Glomerular visceral epithelial cell (primary cell): Measurements from ENCODE around the gene ZCCHC14.

Source experiments
- DNase-seq: peaks from one replicate; pipeline ENCODE4 v3.0.0-alpha.2; 2016; ENCODE audit errors: extremely low spot score

ZCCHC14 gene

DNA sequence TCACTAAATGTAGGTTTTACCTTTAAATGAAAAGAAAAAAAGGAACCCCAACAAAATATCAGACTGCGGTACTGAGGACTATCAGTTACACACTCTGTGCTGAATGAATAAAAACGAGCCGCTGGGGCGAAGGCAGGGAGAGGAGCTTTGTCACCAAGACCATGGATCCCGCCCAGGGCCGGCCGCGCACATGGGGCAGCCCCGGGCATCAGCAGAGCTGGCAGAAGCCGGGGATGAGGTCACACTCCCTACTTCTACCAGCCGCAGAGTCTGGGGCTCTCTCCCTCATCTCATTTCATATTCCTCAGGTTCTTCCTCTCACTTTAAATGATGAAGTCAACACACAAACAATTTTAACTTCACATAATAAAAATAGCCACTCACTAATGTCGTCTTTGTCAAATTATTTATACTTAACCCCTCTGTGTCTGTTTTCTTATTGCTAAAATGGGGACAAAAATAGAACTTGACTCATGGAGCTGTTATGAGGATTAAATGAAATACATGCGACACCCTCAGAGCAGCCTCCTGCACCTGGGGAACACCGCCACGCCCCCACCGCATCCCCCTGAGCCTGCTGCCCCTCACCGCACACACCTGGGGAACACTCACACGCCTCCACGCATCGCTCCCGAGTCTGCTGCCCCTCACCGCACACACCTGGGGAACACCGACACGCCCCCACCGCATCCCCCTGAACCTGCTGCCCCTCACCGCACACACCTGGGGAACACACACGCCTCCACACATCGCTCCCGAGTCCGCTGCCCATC, 15.4 kb downstream of the ZCCHC14 start:
- peak; percentile 70 for DNase-seq

DNA sequence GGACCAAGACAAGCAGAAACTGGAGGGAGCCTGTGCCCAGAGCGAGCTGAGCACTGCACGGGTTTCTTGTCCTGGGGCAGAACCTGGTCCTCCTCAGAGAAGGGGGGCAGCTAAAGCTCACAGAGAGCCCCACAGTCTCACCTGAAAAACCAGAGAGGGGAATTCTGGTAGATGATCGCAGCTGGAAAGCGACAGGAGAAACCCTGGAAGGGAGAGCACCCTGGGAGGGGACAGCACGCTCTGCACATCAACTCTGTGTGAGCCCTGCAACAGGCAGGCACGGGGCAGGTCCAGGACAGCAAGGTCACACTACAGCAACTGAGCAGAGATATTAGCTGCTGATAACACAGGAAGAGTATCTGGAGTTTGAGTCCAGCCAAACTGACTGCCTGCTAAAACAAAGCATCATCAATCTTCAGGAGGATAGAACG, 18.2 kb downstream of the ZCCHC14 start:
- no peak for DNase-seq

DNA sequence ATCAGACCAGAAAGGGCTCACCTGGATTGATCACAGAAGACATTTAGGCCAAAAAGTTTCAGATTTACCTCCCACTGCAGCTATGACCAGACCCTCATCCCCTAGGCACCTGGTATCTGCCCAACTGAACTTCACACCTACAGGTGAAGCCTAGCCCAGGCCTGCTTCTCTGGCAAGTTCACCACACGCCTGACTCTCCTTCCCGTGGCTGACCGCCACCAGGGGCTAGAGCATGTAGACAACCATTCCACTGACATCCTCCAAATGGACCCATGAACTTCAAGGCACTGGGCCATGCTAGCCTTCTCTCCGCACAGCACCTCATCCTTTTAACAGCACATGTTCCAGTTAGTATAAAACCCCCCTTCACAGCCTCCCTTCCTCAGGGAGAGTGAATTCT, 18.8 kb downstream of the ZCCHC14 start:
- DNase-seq = no peak

DNA sequence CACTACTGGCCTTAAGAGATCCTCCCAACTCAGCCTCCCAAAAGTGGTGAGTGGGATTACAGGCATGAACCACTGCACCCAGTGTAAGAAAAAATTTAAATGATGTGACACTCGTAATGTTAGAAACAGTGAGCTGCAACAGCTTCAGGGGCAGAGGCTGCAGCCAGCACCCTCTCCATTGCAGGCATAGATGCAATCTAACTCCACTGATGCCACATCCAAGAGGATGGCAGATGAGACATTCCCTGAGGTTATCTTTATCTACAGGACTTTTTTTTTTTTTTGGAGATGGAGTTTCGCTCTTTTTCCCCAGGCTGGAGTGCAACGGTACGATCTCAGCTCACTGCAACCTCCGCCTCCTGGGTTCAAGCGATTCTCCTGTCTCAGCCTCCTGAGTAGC, 19.9 kb downstream of the ZCCHC14 start:
- no peak for DNase-seq

DNA sequence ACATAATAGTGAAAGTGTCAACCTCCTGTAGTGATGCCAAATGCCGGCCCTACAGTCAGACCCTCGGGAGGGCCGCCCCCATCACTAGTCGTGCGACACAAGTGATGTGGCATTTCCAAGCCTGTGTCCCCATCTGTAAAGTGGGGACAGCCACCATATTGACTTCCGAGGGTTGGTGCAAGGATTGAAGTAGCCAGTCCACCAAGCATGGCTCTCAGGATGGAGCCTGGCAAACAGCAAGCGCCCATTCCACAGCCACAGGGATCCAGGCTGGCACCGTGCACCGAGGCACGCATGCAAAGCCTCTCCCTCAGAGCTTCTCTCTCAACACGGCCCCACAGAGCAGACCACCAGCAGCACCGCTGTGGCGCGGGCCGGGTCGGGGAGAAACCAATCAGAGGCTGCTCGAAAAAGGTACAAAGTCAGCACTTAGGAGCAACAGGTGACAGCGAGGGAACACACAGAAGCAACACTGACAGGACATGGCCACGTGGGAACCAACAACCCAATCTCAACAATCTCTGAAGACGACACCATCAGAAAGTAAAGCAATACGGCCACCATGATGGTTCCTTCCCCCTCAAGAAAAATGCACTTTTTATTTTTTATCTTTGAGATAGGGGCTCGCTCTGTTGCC, 20.6 kb downstream of the ZCCHC14 start:
- no peak for DNase-seq

DNA sequence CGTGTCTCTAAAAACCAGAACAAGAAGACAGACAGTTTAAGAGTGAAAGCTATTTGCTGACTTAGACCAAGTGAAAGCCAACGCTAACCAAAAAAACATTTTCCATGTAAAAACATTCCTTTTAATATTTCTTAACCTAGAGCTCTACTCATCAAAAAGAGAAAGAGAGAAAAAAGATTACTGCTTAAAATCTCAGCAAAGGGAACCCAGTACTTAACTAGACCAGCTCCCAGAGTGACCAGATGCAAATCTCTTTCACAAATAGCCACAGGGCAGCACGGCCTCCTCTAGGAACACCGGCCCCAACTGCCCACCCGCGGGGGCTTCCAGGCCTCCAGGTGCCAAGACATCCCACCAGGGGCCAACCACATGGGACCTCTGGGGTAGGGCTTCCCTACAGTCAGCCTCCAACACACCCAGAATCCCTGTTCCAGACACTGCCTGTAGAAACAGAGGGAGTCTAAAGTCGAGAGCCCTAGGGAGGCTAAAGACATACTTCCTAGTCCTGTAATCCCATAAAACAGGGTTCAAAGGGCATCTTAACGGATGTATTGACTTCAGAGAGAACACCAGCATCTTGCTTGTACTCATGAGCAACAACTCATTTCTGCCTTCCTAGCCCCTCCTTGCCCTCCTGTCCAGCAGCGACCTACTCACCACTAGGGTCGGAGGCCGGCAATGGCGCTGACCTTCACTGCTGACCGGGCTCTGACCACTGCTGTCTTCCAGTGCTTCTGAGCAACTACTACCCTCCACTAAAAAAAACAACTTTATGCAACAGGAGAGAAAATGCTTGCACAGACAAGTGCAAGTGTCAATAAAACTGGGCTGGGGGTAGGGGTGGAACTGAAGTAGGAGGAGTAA, 21.3 kb downstream of the ZCCHC14 start:
- DNase-seq = no peak

DNA sequence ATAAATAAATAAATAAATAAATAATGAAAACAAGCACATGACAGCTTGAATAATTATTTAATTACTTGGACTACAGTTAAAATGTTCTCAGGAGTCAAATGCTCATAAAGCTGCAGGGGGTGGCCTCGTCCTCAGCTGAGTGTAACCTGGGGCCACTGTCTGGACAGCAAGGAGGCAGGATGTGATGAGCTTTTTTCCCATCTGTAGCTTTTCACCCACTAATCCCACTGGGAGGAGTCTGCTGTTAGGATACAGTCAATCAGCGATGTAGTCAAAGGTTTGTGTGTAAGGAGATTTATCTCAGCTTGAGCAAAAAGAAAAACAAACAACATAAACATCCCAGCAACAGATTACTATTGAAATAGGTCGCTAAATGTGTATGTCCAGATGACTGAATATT, 22.5 kb downstream of the ZCCHC14 start:
- no peak for DNase-seq

DNA sequence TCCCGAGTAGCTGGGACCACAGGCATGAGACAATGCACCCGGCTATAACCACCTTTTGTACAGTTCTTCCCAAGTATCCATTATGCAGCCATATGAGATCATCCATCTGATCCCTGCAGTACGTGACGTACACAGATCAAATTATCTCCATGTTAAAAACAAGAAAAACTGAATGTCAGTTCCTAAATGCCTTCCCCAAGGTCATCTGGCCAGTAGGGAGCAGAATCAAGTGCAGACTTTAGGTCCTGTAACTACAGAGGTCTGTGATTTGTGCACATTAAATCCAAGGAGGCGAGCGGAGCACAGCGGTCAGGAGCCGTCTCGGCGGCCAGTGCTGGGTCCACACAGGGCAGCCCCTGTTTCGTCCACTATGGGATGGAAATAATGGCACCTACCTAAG, 23.7 kb downstream of the ZCCHC14 start:
- DNase-seq = no peak

DNA sequence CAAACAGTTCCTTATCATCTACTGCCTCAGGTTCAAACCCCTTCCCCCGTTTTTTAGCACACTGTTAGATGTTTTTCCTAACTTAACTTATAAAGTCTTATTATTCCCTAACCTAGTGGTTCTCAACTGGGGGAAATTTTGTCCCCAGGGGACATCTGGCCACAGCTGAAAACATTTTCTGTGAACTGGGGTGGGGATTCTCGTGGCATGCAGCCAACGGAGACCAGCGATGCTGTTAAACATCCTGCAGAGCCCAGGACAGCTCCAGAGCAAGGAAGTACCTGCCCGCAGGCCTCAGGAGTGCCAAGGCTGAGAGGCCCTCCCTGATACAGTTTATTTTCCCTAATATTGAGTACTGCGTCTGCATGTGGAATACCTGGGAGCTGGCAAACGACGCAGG, 24.3 kb downstream of the ZCCHC14 start:
- no peak for DNase-seq

DNA sequence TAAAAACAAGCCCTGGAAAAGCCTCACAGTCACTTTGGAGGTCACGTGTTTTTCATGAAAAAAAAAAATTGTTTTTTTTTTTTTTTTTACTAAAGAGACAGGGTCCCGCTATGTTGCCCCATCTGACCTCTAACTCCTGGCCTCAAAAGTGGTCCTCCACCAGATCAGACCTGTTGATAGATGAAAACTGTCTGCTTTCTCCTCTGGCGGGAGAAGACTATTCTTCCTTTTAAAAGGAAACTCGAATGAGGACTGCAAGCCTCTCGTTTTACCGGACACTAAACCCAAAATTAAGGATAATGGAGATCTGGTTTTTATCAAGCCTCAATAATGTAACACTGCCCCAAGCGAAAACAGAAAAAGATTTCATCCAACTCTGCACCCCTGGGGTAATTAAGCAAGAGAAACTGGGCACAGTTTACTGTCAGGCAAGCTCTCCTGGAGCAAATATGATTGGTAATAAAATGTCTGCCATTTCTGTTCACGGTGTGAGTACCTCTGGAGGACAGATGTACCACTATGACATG, 25.8 kb downstream of the ZCCHC14 start:
- no peak for DNase-seq

DNA sequence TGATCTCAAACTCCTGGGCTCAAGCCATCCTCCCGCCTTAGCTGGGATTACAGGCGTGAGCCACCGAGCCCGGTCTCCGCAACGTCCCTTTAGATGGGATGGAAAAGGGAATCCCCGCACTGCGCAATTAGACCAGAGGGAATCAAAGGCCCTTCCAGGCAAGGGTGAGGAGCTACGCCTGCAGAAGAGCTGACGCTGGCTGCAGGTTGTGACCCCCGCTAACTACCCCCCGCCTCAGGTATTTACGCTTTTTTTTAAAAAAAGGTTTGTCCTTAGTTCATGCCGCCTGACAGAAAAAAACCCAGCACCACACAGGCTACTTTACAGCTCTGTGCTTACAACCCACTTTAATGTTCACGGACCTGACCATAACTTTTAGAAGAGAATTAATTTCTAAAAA, 26.9 kb downstream of the ZCCHC14 start:
- DNase-seq = no peak

DNA sequence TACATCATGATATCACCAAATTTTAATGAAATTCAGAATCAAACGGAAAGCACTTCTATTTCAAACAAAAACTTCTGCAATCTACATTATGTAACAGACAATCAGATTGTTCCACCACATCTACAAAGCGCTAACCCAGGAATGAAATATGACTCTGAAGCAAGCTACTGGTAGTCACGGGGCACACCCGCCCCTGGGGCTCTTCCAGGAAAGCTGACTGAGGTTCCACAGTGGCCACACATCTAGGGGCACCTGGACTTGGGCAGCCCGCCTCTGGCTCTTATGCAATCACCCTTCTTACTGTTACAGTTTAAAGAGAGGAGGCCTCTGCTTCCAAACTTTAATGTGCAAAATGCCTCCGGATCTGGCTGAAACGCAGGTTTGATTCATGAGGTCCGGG, 27.5 kb downstream of the ZCCHC14 start:
- DNase-seq = peak; percentile 77

DNA sequence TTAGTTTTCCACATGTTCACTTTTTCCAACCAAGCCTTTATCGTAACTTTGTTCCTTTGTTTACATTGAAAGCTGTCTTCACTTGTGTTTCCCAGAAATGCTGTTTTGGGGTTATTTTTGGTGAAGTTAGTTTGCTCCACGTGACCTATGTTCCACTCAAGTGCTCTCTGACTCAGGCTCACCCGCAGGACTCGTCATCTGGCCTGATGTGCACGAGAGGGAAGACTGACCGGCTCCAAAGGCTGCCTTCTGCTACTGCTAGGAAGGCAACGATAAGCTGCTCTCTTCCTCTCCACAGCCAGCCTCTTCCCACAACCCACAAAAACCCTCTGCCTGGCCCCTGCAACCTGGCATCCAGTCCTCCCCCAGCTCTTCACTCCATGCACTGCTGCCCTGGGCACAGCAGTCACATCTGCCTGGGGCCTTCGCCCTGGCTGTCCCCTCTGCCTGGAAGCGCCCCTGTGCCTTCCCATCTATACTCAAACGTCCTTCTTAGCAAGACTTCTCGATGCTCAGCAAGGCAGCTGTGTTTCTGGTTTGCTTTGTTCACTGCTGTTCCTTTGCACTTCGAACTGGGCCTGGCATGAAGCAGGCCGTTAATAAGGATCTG, 28.0 kb downstream of the ZCCHC14 start:
- peak; percentile 90 for DNase-seq

DNA sequence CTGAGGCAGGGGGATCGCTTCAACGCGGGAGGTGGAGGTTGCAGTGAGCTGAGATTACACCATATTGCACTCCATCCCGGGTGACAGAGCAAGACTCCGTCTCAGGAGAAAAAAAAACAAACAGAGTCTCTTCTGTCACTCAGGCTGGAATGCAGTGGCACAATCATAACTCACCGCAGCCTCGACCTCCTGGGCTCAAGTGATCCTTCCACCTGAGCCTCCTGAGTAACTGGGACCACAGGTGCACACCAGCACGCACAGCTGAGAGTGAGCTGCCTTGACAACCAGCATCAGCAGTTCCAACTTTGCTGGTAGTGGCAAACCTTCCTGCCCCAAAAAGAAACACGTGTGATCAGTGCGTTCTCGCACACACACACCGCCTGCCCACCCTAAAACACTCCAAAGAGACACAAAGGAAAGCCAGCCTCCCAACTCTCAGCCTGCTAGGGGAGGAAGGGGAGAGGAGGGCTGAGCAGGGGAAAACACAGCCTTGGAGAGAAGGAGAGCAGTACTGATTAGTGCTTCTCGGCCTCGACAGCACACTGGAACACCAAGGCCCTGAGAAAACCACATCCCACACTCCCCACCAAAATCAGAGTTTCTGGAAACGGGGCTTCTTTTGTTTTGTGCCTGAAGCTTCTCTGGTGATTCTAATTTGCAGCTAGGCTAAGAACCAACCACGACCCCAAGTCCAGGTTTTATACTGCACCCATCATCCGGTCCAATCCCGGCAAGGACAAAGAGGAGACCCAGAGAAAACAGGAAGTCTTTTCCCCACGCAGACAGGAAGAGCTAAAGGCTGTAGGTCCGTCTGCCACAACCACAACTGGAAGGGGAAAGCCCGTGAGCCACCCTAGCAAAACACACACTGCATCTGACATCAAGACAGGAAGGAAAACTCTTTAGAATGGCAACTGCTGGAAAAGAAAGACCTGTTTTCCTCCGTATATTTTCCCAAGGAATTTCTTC, 28.8 kb downstream of the ZCCHC14 start:
- peak; percentile 77 for DNase-seq

DNA sequence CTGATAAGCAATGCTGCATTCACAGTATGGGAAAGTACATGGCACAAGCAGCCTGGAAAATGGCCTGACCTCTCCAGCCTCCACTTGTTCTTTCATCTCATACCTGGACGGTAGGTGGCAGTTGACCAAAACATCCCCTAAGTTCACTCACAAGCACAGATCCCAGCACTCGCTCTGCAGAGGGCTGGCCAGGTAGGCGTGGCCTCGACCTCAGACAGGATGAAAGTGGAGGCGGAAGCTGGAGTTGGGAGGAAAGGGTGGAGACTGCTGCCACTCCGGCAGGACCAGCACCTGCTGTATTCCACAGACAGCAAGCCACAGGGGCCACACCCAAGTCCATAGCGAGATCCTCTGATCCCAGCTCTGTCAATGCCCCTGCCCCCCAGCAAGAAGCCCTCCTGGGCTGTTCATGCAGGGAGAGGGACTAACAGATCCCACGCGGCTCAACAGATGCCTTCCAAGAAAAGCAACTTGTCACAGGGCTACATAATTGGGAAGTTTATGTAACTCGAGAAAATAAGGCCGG, 31.3 kb downstream of the ZCCHC14 start:
- DNase-seq = peak; percentile 87

DNA sequence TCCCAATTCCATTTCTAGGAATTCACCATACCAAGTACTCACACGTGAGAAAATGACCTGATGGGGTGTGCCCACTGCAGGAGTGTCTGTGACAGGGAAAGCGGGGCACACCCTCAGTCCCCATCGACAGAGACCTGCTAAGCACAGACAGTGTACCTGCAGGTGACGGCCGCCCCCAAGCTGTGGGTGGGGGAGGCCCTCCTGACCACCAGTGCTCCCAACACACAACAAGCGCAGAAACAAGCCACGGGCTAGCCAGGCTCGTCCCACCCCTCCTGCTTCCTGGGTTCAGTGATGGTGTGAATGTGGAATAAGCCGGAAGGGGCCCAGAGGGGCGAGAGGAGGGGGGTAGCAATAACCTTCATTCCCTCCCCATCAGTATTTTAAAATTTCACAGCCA, 31.9 kb downstream of the ZCCHC14 start:
- DNase-seq = no peak

DNA sequence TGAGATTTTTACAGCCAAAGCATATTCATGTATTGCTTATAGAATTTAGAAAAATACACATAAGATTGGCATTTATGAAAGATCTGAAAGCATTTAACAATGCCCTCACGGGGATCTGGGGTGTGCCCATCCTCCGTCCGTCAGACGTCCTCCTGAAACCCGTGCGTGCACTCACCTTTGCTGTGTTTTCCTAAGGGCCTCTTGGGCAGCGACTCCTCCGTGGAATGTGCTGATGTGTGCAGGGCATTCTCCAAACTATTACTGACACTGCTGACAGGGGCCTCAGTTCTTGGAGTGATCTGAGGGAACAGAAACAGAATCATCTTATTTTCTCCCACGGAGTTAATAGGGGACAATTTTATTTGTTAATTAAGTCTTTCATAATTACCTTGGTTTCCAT, 33.0 kb downstream of the ZCCHC14 start:
- DNase-seq = no peak

DNA sequence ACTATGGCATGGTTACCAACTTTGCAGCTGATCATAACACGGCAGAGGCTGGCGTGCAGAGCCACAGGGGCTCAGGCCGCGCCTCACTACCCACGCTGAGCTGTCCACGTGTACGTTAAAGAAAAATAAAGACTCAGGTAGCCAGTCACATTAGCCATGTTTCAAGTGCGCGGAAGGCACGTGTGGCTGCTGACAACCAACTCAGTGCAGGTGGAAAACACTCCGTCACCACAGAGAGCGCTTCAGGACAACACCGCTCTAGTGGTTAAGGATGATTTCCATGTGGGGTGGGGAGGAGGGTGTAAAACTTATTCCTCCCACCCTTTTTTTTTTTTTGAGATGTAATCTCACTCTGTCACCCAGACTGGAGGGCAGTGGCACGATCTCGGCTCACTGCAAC, 33.8 kb downstream of the ZCCHC14 start:
- no peak for DNase-seq

DNA sequence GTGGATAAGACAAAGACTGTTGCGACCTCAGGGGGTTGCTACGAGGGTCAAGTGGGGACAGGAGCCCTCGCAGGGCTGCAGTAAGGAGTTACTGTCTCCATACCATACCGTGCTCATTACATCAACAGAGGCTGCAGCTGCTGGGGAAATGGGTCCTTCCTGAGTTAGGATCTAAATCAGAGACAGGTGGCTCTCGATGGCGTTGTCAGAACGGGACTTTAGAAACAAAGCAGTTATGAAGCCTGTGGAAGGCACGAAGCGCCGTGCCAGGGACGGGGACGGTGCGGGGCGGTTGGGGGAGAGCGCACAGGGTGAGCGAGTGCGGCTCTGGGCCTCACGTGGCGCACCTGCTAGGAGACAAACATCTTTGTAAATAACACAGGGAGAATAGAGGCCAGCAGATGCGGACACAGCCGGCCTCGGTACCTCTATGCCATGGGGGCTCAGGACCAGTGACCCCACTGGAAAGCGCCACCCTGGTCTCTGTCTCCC, 34.4 kb downstream of the ZCCHC14 start:
- no peak for DNase-seq

DNA sequence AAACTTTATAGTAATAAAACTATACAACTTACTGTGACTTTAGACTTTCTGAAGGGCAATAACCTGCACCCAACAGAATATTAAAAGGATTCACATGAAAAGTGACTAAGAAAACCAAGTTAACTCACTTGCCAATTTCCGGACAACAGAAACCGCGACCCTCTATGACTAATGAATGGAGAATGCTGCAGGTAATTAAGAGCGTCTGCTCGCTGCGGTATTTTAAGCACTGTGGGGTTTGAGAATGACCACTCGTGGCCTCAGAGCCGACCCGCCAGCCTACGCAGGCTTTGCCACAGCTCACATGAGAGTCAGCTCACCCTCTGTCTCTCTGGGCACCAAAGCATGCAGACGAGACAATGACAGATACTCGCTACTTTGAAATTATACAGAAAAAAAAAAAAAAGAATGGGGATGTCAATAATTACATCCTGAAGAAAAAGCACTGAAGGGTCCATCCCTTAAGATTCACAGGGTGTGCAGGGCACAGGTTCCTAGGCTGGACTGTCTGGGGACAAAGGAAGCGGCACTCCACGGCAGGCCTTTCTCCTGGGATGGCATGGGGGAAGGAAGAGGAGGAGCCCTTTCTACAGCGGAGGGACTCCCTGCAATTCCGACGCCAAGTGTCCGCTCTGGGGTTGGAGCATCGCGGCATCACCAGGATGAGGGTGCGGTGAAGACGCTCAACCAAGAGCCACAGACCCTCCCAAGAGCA, 35.0 kb downstream of the ZCCHC14 start:
- DNase-seq = peak; percentile 97
